ENCODE measurements around the gene NCKAP1.

GRCh38 chr2:182941121-182941722 is 97.0 kb downstream of the NCKAP1 start:
- TF ChIP-seq EP300 (IDR thresholded peaks at IDR 0.05), result no peak
- no peak for TF ChIP-seq CTCF (IDR thresholded peaks at IDR 0.05)
- TF ChIP-seq POLR2A (IDR thresholded peaks at IDR 0.05), result no peak

Data from sigmoid colon (tissue), 4 donors.